ENCODE results near the gene FAM131B.
"Not testable (repeated sequence)": the region's sequence is repeated elsewhere in the genome, so short reads cannot be mapped to it uniquely, and the experiment has no call there.

Gene FAM131B

DNA sequence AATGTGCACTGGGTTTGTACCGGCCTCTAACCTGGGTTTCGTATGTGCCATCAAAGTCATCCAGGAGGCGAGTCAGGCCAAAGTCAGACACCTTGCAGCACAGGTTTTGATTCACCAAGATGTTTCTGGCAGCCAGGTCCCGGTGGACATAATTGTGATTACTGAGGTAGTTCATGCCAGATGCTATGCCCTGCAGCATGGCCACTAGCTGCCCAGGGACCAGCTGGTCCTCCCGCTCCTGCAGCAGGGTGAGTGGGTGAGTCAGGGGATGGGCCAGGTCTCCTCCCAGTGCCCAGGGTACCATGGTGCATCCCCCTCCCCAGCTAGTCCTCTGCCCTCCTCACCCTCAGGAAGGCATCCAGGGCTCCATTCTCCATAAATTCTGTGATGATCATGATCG is 32.3 kb upstream of the FAM131B start:
- no peak for DNase-seq

DNA sequence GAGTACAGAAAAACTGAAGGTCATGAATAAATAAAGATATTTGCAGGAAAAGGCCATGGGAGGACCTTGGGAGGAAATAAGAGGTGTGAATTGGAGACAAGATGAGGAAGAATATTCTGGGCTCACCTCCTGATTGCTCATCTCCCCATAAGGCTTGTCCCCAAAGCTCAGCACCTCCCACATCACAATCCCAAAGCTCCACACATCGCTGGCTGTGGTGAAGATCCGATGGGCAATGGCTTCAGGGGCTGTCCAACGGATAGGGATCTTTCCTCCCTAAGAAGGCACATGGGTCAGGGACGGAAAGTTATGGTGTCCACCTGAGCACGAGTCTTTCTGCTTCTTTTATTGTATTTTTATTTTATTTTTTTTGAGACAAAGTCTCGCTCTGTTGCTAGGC is 31.6 kb upstream of the FAM131B start:
- no peak for DNase-seq

DNA sequence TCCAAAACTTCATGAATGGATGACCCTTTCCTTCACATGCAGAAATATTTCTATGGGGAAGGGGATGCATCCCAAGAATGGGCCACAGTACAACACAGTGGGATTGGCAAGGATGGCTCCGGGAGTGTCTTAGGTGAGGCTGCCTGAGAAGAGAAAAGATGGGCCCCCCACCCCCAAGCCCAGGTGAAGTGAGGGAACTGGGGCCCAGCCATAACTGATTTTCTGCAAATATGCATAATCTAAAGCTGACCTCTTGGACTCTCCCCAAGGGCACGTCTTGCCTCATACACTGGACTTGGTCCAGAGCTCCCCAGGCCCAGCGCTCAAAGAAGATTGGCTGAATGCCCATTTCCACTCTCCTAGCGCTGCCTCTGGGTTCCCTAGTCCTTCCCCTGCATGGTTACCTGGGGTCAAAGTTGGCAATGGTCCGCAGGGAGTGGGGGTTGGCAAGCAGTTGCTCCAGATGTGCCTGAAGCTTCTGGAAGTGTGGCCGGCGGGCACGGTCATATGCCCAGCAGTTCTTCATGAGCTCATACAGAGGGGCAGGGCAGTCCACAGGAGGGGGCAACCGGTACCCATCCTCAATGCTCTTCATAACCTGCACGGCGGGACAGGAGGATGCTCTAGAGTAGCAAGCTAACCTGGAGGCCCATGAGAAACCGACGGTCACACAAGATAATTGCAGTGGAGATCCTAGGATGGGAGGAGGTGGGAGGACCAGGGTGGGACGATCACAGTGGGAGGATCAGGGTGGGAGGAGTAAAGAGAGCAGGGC is 30.9 kb upstream of the FAM131B start:
- no peak for DNase-seq

DNA sequence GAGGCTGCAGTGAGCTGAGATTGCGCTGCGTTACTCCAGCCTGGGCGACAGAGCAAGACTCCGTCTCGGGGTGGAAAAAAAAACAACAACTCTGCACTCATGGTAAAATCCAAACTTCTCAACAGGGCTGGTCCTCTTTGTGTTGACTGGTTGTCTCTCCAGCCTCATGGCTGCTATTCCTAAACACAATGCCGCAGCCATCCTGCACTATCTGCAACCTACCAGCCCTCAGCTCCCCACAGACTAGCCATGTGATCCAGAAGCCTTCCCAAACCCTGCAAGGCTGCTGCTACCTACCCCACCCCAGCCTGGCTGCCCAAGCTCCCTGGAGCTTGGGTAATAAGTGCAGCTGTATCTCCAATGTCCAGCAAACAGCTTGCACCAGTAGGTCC is 30.4 kb upstream of the FAM131B start:
- no peak for DNase-seq

DNA sequence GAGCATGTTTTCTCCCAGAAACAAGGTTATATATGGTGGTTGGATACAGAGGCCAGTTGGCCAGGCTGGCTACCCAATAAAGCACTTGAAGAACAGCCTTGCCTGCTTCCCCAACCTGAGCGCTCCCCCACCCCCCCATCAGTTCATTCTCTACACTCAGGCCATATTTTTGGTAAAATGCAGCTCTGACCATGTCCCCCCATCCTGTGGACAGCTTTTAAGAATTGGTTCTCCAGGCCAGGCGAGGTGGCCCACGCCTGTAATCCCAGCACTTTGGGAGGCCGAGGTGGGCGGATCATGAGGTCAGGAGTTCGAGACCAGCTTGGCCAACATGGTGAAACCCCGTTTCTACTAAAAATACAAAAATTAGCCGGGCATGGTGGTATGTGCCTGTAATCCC is 29.9 kb upstream of the FAM131B start:
- not testable (repeated sequence) for DNase-seq

DNA sequence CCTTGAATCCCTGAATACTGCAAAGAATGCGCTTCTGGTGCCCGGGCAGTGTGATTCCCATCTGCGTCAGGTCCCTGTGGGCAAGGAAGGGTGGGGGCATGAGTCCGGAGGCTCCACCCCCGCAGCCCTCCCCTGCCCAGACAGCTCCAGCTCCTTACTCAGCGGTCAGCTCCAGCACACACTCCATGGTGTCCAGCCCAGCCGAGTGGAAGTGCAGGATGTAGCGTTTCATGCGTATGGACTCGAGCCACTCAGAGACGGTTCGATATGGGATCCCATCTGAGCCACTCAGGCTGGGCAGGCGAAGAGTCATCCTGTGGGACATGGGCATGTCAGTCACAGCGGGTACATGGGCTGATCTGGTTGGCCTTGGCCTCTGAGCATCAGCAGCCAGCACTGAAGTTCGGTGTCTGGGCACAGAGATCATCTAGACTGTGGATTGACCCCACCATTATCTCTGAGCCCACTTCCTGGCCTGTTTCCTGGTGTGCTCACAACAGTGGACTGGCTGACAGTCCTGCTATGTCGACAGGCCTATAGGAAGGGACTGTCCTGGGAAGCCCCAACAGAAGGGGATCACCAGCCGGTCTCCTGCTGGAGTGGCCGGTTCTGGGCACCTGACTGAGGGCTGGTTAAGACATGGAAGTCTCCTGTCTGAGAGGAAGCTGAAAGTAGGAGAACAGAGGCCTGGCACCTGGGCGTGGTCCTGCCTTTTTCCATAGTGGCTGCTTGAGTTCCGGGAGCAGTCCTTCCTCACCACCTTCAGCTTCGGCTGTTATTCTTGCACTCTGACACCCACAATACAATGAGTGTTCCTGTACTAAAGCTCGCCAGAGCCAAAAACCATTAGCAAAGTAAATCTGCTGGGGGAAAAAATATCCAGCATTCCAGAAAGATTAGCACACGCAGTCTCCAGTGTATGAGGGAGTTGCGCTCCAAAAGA is 29.2 kb upstream of the FAM131B start:
- DNase-seq: no peak

DNA sequence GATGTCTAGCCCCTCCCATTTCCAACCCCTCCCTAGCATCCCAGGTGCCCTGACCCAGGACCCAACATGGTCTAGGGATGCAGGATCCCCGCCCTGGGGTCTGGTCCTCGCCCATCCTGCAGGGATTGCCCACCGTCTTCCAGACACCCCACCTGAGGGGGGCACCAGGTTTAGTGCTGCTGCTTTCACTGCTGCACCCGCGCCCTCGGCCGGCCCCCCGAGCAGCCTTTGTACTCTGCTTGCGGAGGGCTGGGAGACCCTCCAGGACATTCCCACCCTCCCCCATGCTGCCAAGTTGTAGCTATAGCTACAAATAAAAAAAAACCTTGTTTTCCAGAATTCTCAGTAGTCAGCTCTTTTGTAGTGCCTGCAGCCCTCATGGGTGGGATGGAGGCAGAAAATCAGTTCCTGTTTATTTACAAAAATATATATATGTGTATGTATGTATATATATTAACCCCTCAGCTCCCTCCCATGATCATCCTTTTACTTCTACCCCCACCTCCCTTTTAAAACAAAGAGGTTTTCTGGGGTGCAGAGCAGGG is 28.3 kb upstream of the FAM131B start:
- DNase-seq: no peak

DNA sequence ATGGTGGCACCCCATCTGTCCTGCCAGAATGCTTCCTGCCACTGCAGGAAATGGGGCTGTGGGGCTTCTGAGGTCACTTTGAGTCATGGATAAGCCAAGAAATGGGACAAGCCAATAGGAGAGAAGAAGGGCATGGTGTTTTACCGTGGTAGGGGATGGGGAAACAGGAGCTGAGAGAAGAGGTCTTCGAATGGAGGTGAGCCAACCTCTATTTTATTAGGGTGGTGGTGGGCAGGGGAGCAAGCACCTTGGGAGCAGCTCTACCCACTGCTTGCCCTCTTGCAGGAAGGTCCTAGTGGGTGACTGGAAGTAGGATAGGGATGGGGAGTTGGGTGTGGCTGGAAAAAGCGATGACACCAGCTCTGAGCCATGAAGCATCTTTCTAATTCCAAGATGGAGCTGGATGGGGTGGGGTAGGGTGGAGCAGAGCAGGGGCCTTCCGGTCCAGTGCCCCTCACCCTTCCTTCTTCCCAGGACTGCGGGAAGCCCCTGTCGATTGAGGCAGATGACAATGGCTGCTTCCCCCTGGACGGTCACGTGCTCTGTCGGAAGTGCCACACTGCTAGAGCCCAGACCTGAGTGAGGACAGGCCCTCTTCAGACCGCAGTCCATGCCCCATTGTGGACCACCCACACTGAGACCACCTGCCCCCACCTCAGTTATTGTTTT is 27.7 kb upstream of the FAM131B start:
- no peak for DNase-seq

DNA sequence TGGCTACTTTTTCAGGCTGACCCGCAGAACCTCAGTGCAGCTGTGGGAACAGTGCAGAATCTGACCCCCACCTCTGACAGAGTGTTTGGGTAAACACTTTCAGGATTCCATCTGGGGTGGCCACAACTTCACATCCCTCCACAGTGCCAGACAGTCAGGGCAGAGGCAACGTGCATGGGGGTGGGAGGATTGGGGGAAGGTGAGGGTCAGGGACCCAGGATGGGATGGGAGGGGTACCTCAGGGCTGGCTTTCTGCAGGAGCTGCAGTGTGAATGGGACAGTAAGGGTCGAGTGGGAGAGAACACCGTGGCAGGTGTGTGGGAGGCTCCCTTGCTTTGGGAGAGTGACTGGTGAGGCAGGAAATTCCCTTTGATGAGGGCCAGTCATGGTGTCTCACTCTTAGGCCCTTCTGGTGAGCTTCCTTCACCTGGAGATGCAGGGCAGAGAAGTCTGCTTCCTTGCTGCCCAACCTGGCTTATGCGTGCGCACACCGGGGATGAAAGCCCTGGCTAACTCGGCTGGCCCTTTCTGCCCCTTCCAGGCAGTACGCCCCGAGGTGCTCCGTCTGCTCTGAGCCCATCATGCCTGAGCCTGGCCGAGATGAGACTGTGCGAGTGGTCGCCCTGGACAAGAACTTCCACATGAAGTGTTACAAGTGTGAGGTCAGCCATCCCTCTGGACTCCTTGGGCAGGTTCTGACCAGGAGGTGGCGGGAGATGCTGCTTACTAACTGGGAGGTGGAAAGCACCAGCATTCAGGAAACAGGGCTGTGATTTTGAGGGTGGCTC is 27.0 kb upstream of the FAM131B start:
- DNase-seq: no peak

DNA sequence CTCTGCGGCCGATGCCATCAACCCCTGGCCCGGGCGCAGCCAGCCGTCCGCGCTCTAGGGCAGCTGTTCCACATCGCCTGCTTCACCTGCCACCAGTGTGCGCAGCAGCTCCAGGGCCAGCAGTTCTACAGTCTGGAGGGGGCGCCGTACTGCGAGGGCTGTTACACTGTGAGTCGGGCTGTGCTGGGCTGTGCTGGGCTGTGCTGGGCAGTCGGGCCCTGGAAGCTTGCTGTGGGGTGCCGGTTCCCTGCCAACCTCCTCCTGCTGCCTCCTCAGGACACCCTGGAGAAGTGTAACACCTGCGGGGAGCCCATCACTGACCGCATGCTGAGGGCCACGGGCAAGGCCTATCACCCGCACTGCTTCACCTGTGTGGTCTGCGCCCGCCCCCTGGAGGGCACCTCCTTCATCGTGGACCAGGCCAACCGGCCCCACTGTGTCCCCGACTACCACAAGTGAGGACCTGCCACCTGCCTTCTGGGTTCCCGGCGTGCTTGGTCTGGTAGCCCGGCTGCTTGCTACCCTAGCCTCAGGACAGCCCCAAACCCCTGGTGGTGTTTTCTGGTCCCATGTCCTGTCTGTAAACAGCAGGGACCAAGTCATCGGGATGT is 26.1 kb upstream of the FAM131B start:
- DNase-seq: no peak

DNA sequence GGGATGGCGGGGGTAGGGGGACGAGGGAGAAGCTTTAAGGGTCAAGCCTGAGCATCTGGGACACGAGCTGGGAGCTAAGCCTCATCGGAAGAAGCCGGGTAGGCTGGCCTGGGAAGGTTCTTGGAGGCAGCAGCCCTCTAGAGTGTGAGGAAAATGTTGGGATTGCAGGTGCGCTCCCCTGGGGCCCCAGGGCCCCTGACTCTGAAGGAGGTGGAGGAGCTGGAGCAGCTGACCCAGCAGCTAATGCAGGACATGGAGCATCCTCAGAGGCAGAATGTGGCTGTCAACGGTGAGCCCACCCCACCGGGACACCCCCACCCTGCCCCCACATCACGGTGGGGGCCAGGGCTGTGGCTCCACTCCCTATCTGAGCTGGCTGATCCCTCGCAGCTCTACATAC is 25.5 kb upstream of the FAM131B start:
- DNase-seq: no peak

DNA sequence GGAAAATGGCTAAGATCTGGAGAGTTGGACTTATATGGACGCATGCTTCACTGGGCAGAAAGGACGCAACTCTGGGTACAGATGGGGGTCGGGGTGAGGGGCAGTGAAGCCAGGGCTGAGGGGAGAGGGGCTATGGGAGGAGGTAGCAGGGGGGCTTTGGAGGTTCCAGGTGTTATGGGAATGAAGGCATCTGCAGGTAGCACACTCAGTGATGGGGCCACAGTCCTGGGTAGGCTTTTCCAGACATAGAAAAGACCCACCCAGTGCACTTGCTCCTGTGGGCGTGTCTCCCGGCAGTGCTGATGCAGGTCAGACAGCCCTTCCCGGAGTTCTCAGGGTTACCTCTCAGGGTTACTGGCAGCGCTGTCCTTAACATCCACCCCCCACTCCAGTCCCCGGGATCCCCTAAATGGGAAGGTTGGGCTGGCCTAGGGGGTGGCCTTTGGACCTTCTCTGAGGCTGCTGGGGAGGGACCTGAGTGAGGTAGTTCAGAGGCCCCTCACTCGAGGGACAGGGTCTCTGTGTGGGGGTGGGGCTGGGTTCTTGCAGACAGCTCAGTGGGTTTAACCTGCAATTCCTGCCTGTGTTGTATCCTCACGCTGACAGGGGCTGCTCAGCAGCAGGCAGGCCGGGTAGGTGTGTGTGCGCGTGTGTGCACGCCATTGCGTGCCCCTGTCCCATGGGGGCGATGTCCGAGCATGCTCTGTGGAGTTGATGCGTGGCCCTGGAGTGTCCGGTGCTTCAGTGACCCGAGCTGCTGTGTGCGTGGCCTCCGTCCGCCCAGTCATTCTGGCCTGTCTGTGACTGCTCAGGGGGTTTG is 24.9 kb upstream of the FAM131B start:
- no peak for DNase-seq

DNA sequence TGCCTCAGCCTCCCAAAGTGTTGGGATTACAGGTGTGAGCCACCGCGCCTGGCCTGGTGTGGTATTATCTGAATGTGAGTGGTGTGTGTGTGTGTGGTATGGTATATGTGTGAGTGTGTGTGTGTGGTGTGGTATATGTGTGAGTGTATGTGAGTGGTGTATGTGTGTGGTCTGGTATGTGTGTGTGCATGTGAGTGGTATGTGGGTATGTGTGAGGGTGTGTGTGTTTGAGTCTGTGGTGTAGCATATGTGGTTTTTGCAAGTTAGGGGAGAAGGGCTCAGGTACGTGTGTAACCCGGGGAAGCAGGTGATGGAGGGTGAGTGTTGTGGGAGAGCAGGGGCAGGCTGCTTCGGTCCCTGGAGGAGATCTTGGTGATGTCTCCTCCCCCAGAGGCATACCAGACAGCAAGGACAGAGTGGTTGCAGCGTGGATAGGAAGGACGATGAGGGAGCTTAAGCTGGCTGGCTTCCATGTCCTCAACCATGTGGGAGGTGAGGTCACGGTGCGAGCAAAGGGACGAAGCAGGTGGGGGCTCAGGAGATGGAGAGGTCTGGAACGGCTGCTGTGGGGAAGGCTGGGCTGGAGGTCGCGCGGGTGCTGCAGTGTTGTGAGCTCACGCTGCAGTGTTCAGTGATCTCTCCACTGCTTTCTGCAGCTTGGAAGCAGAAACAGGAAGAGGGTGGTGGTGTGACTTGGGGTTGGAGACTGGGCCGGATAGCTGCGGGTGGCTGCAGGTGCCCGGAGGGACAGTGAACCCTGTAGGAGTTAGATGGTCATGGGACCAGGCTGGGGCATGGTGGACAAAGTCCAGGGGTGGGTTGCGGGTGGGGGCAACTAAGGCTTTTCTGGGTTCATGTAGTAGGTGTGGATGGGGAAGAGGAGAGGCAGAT is 23.6 kb upstream of the FAM131B start:
- DNase-seq: no peak

DNA sequence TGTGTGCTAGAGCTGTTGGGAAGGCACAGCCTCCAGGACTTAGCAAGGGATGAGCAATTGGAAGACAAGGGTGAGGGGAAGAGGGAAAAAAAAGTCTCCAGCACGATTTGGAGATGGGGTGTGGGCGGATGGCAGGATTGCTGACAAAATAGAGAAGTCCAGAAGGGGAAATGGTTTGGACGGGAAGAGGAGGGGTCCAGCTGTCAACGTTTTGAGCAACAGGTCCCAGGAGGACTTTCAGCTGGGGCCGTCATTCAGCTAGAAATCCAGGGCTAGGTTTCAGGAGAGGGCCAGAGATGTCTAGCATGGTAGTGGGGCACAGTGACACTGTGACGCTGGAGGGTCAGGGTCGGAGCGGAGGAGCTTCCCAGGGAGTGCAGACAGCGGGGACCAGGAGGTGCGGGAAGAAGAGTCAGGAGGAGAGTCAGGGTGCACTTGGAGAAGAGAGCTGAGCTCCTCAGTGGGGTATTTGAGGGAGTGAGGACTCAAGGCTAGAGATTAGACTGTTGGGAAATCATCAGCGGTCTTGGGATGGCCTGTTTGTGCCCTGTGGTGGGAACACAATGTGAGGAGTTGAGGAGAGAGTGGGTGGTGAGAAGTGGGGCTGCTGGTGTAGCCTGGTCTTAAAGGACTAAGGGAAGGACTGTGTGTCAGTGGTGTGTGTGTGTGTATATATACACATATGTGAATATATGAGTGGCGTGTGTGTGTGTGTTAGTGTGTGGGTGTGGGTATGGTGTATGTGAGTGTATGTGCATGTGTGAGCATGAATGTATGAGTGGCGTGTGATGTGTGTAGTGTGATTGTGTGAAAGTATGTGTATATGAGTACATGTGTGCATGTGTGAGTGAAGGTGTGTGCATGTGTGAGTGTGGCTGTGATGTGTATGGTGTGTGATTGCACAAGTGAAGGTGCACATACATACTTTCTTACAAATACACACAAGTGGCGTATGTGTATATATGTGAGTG is 22.4 kb upstream of the FAM131B start:
- no peak for DNase-seq

DNA sequence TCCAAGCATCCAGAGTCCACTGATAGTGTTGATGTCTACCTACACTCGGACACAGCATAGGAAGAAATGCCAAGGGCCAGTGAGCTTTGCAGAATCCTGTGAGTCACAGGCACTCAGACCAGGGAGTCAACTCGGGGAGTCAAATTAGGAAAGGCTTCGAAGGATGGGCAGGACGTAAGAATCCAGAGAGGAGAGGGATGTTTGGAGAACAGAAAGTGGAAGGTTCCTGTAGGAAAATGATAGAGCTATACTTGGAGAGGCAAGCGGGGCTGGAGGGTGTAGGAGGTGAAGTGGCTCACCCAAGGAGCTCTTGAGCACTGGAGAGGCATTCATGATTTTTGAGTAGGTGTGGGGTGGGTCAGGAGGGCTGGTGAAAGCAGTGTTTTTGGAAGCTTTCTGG is 21.6 kb upstream of the FAM131B start:
- no peak for DNase-seq

DNA sequence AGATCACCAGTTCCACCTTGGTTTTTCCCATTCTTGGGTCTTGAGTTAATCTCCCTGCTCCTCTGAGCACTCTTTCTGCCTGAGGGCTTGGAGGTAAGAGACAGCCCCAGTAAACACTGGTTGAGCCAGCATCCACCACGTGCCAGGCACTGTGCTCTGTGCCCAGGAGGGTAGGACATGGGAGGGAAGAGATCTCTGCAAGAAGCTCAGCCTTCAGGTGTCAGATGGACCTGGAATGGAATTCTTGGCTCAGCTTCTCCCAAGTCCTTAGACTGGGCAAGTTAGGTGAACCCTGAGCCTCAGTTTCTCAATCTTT is 21.1 kb upstream of the FAM131B start:
- no peak for DNase-seq

DNA sequence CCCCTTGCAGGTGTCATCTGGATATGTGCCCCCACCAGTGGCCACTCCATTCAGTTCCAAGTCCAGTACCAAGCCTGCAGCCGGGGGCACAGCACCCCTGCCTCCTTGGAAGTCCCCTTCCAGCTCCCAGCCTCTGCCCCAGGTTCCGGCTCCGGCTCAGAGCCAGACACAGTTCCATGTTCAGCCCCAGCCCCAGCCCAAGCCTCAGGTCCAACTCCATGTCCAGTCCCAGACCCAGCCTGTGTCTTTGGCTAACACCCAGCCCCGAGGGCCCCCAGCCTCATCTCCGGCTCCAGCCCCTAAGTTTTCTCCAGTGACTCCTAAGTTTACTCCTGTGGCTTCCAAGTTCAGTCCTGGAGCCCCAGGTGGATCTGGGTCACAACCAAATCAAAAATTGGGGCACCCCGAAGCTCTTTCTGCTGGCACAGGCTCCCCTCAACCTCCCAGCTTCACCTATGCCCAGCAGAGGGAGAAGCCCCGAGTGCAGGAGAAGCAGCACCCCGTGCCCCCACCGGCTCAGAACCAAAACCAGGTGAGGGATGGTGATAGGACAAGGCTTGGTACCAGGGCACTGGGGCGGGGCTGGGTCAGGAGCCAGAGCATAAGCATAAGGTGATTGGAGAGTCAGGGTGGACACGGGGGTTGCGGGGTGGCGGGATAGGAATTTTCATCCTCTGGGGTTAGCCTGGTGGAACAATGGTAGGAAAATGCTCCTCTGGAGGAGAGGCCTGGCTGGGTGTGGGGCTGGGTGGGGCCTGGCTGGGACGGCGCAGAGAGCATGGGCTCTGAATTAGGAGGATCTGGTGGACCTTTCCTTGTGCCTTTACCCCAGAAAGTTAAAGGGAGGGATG is 20.5 kb upstream of the FAM131B start:
- no peak for DNase-seq
